HG03039 (cell line): Measurements from ENCODE around the gene ZDHHC6.
"Not testable (repeated sequence)": the region's sequence is repeated elsewhere in the genome, so short reads cannot be mapped to it uniquely, and the experiment has no call there.

Experiments used
- ATAC-seq: cut with Tn5 transposase; IDR thresholded peaks from one replicate; pipeline ENCODE4 v1.9.1; 2021; ENCODE audit warnings: mild to moderate bottlenecking, moderate library complexity; ENCODE audit not compliant: unreplicated experiment

The ZDHHC6 gene

GRCh38 chr10:112446855-112447619 lies at the start of gene ZDHHC6, which contains the start of gene VTI1A:
Gene ZDHHC6 (minus strand): TSS chr10:112446914. CDS start chr10:112445436, 1,478 bp downstream.
Gene VTI1A (plus strand): TSS chr10:112447215. CDS start chr10:112447374, 159 bp downstream.
- peak; percentile 92 for ATAC-seq

GRCh38 chr10:112492736-112493135 lies 46.0 kb upstream of the ZDHHC6 start:
- no peak for ATAC-seq

GRCh38 chr10:112491144-112491543 lies 44.4 kb upstream of the ZDHHC6 start:
- ATAC-seq: no peak

GRCh38 chr10:112490545-112490944 lies 43.8 kb upstream of the ZDHHC6 start:
- no peak for ATAC-seq

- no peak for ATAC-seq
Measured at GRCh38 chr10:112487964-112488363, 41.2 kb upstream of the ZDHHC6 start.

- ATAC-seq: no peak
Measured at GRCh38 chr10:112484399-112484798, 37.7 kb upstream of the ZDHHC6 start.

GRCh38 chr10:112481602-112482001 lies 34.9 kb upstream of the ZDHHC6 start:
- no peak for ATAC-seq

- no peak for ATAC-seq
Measured at GRCh38 chr10:112475575-112476218, 29.0 kb upstream of the ZDHHC6 start.

GRCh38 chr10:112471878-112472487 lies 25.3 kb upstream of the ZDHHC6 start:
- ATAC-seq: no peak

- no peak for ATAC-seq
Measured at GRCh38 chr10:112467541-112468075, 20.9 kb upstream of the ZDHHC6 start.

GRCh38 chr10:112466802-112467201 lies 20.1 kb upstream of the ZDHHC6 start:
- ATAC-seq: no peak

GRCh38 chr10:112465299-112465883 lies 18.7 kb upstream of the ZDHHC6 start:
- ATAC-seq: no peak

GRCh38 chr10:112464074-112464473 lies 17.4 kb upstream of the ZDHHC6 start:
- ATAC-seq: not testable (repeated sequence)

- no peak for ATAC-seq
Measured at GRCh38 chr10:112461029-112461887, 14.5 kb upstream of the ZDHHC6 start.

GRCh38 chr10:112460366-112460765 lies 13.7 kb upstream of the ZDHHC6 start:
- ATAC-seq: no peak

- no peak for ATAC-seq
Measured at GRCh38 chr10:112456533-112456932, 9.8 kb upstream of the ZDHHC6 start.

- no peak for ATAC-seq
Measured at GRCh38 chr10:112454910-112455779, 8.4 kb upstream of the ZDHHC6 start.

- no peak for ATAC-seq
Measured at GRCh38 chr10:112448888-112449287, 2.2 kb upstream of the ZDHHC6 start.

- no peak for ATAC-seq
Measured at GRCh38 chr10:112447620-112447928, 860 bp upstream of the ZDHHC6 start.
